SKM-1 treated with dmso at 0.1 percent for 144 hours (cell line): Measurements from ENCODE around the gene HOXB8.
A peak's percentile ranks its signal among the peaks of the same experiment; 100 is the strongest.

Experiments used
- DNase-seq: peaks from one replicate; lab custom pipeline; 2025; ENCODE audit not compliant: unreplicated experiment; lab: John Stamatoyannopoulos, UW

HOXB8 gene

GRCh38 chr17:48586355-48587258 lies 28.5 kb downstream of the HOXB8 start:
- DNase-seq: no peak

- no peak for DNase-seq
Measured at GRCh38 chr17:48584223-48584741, 30.8 kb downstream of the HOXB8 start.

- DNase-seq: no peak
Measured at GRCh38 chr17:48583708-48584222, 31.3 kb downstream of the HOXB8 start.

GRCh38 chr17:48582750-48583069 lies 32.4 kb downstream of the HOXB8 start:
- no peak for DNase-seq

GRCh38 chr17:48579760-48580554 lies 35.1 kb downstream of the HOXB8 start:
- no peak for DNase-seq

- DNase-seq: no peak
Measured at GRCh38 chr17:48579471-48579759, 35.7 kb downstream of the HOXB8 start.

- DNase-seq: no peak
Measured at GRCh38 chr17:48578616-48579470, 36.2 kb downstream of the HOXB8 start.

GRCh38 chr17:48577946-48578615 lies 37.0 kb downstream of the HOXB8 start, which contains the start of gene HOXB4:
Gene HOXB4, minus strand, starts transcription at chr17:48578350. Its CDS starts 31 bp downstream, at chr17:48578319.
- DNase-seq: peak; percentile 80

GRCh38 chr17:48577330-48577945 lies 37.7 kb downstream of the HOXB8 start:
- no peak for DNase-seq

GRCh38 chr17:48576479-48577309 lies 38.4 kb downstream of the HOXB8 start:
- no peak for DNase-seq

- no peak for DNase-seq
Measured at GRCh38 chr17:48575673-48576478, 39.2 kb downstream of the HOXB8 start.

- DNase-seq: no peak
Measured at GRCh38 chr17:48575066-48575582, 40.0 kb downstream of the HOXB8 start.

GRCh38 chr17:48574505-48575065 lies 40.5 kb downstream of the HOXB8 start:
- DNase-seq: no peak

GRCh38 chr17:48571826-48572417 lies 43.2 kb downstream of the HOXB8 start:
- no peak for DNase-seq

- DNase-seq: no peak
Measured at GRCh38 chr17:48571024-48571818, 43.9 kb downstream of the HOXB8 start.

- no peak for DNase-seq
Measured at GRCh38 chr17:48570325-48571023, 44.6 kb downstream of the HOXB8 start.
